Right lobe of liver (tissue), 6 donors: ENCODE data around the gene NTM. TPM values are rescaled to one million over a fixed set of nuclear protein-coding genes. Genes with fewer than 3 reads are reported as not detected.
A peak's percentile ranks its signal among the peaks of the same experiment; 100 is the strongest.

Source experiments
- ATAC-seq, 4 donors: fragments of 200-7000 bp; cut with Tn5 transposase; one replicate each; pipeline ENCODE4 v1.9.1; 2020; ENCODE audit warnings: mild to moderate bottlenecking in 4 of 4, moderate library complexity in 4 of 4
- DNase-seq, 3 donors: peaks; one replicate each; pipeline ENCODE4 v3.0.0-alpha.2; 2020
- H3K27ac ChIP-seq, 3 donors: fragments of 200-600 bp; one replicate each; pipeline ENCODE4 v1.8.0; 2022
- H3K27me3 ChIP-seq, 2 donors: fragments of 200-600 bp; one replicate each; pipeline ENCODE4 v1.8.0; 2022
- H3K36me3 ChIP-seq, 4 donors: fragments of 200-600 bp; sonication (generic) in 1 of 4; one replicate each; pipeline versions ENCODE4 v1.5.1 to v1.8.0; 2017 to 2022; ENCODE audit warnings: control low read depth in 1 of 4
- H3K4me1 ChIP-seq, 4 donors: fragments of 200-600 bp; sonication (generic) in 1 of 4; one replicate each; pipeline versions ENCODE4 v1.5.1 to v1.8.0; 2017 to 2022; ENCODE audit warnings: control low read depth in 1 of 4
- H3K4me3 ChIP-seq, 3 donors: fragments of 200-600 bp; one replicate each; pipeline ENCODE4 v1.8.0; 2022
- H3K9me3 ChIP-seq, 4 donors: fragments of 200-600 bp; sonication (generic) in 1 of 4; one replicate each; pipeline versions ENCODE4 v1.5.1 to v1.8.0; 2017 to 2022; ENCODE audit warnings: control low read depth in 1 of 4
- CTCF ChIP-seq, 4 donors: fragments of 200-600 bp in 3 of 4; fragments of 450-650 bp in 1 of 4; IDR thresholded peaks; one replicate each; pipeline versions ENCODE4 v1.5.1 to v1.8.0; 2016 to 2022; ENCODE audit warnings: antibody characterized with exemption in 4 of 4, mild to moderate bottlenecking in 2 of 4
- POLR2A ChIP-seq: fragments of 450-650 bp; IDR thresholded peaks from one replicate; pipeline ENCODE4 v1.6.1; 2017; ENCODE audit warnings: antibody characterized with exemption, mild to moderate bottlenecking
- WGBS: methylation state at CpG from one replicate; pipeline ENCODE4 v1.1.6; 2018; ENCODE audit warnings: low coverage, low lambda C conversion rate; ENCODE audit not compliant: insufficient coverage; ENCODE audit errors: missing lambda C conversion rate; 5-methylcytosine and 5-hydroxymethylcytosine counted together
- intact Hi-C, 2 donors: fragments of 100-400 bp; cut with DNase I; formaldehyde crosslinking; loops; one replicate each; pipeline versions ENCODE4 v1.11.2 to v1.14.1; 2022
- total RNA-seq, 6 experiments: library from RNA; depleted of rRNA in 2 of 6; stranded (reverse); fragments of >200 nt in 2 of 6; fragmentation: NEBNext Ultra II Directional in 3 of 6; extraction: Animal tissue kit (Norgen Biotek cat#: 25700) in 3 of 6; gene quantifications; one replicate each; pipeline versions ENCODE4 v1.1.0 to v1.2.4, GENCODE V29; 2016 to 2023
- donor health status: DM: no; HTN: yes; CAD: no.
- donor health status: DM: no; HTN: no; CAD: no.
- donor health status: DM: no; HTN: no; CAD: no.
- donor health status: DM: no; HTN: yes; CAD: no.
- donor health status: DM: no; HTN: yes; CAD: no.

NTM gene
- total RNA-seq, 6 experiments from 2014 or later: 0.35 TPM; not detected in 5

GRCh38 chr11:132347156-132348090 is 977.0 kb downstream of the NTM start:
- intact Hi-C loops: no loop called here
- no peak overlapping the region for H3K27ac ChIP-seq
- no peak overlapping the region for H3K4me3 ChIP-seq
- DNase-seq (no peak), ATAC-seq (no peak)
- TF ChIP-seq CTCF (IDR thresholded peaks at IDR 0.05): no peak
- no peak for TF ChIP-seq POLR2A
- H3K27me3 ChIP-seq: no peaks in the 10 kb centered on the region
- no peaks in the 10 kb centered on the region for H3K36me3 ChIP-seq
- WGBS: 66% methylated on average over 17 of the region's 22 CpGs
- H3K9me3 ChIP-seq: no peaks in the 10 kb centered on the region
- peaks cover 0 to 13% (median 6%) of the 10 kb centered on the region in 4 donors for H3K4me1 ChIP-seq

- ATAC-seq (peak; percentile 67 to 78 (median 73)), DNase-seq (no peak)
- no peaks in the 10 kb centered on the region for H3K9me3 ChIP-seq
- no peaks in the 10 kb centered on the region for H3K27me3 ChIP-seq
- intact Hi-C loops: no loop called here
- H3K4me3 ChIP-seq: no peak overlapping the region
- peak overlapping the region; percentile 47 to 65 (median 56) for H3K27ac ChIP-seq
- 38% methylated on average over 7 of the region's 7 CpGs for WGBS
- no peak for TF ChIP-seq CTCF (IDR thresholded peaks at IDR 0.05)
- TF ChIP-seq POLR2A: no peak
- no peaks in the 10 kb centered on the region for H3K36me3 ChIP-seq
- peaks cover 0 to 13% (median 6%) of the 10 kb centered on the region in 4 donors for H3K4me1 ChIP-seq
Measured at GRCh38 chr11:132349811-132350733, 979.7 kb downstream of the NTM start.

GRCh38 chr11:132351050-132351449 is 980.6 kb downstream of the NTM start:
- peak; percentile 67 to 83 (median 80) for ATAC-seq
- intact Hi-C loops: no loop called here
- no peaks in the 10 kb centered on the region for H3K27me3 ChIP-seq
- WGBS: 67% methylated on average over 4 of the region's 7 CpGs
- H3K36me3 ChIP-seq: no peaks in the 10 kb centered on the region
- H3K4me1 ChIP-seq: peaks cover 0 to 13% (median 6%) of the 10 kb centered on the region in 4 donors
- peak overlapping the region in 2 of 3 donors; percentile 56 to 65 for H3K27ac ChIP-seq
- no peak overlapping the region for H3K4me3 ChIP-seq
- TF ChIP-seq POLR2A (no peak), CTCF (IDR thresholded peaks at IDR 0.05) (no peak)
- no peaks in the 10 kb centered on the region for H3K9me3 ChIP-seq
- DNase-seq: peak; percentile 66 to 83 (median 74)

- Histone ChIP-seq H3K4me3 (no peak overlapping the region), H3K27ac (no peak overlapping the region), H3K9me3 (no peaks in the 10 kb centered on the region), H3K36me3 (no peaks in the 10 kb centered on the region), H3K27me3 (no peaks in the 10 kb centered on the region), H3K4me1 (peaks cover 0 to 13% (median 6%) of the 10 kb centered on the region in 4 donors)
- intact Hi-C loops: no loop called here
- DNase-seq (no peak), ATAC-seq (no peak)
- TF ChIP-seq POLR2A (no peak), CTCF (IDR thresholded peaks at IDR 0.05) (no peak)
- WGBS: no CpG with 5 or more reads among the region's 8 CpGs
Measured at GRCh38 chr11:132352497-132352896, 982.1 kb downstream of the NTM start.
